NCI-H1417 (cell line): ENCODE measurements around the gene APCDD1L.
"Not testable (repeated sequence)": the region's sequence is repeated elsewhere in the genome, so short reads cannot be mapped to it uniquely, and the experiment has no call there.

Experiments
- DNase-seq, 3 experiments: peaks; one replicate each; lab custom pipeline; 2025; lab: John Stamatoyannopoulos, UW

APCDD1L gene

DNA sequence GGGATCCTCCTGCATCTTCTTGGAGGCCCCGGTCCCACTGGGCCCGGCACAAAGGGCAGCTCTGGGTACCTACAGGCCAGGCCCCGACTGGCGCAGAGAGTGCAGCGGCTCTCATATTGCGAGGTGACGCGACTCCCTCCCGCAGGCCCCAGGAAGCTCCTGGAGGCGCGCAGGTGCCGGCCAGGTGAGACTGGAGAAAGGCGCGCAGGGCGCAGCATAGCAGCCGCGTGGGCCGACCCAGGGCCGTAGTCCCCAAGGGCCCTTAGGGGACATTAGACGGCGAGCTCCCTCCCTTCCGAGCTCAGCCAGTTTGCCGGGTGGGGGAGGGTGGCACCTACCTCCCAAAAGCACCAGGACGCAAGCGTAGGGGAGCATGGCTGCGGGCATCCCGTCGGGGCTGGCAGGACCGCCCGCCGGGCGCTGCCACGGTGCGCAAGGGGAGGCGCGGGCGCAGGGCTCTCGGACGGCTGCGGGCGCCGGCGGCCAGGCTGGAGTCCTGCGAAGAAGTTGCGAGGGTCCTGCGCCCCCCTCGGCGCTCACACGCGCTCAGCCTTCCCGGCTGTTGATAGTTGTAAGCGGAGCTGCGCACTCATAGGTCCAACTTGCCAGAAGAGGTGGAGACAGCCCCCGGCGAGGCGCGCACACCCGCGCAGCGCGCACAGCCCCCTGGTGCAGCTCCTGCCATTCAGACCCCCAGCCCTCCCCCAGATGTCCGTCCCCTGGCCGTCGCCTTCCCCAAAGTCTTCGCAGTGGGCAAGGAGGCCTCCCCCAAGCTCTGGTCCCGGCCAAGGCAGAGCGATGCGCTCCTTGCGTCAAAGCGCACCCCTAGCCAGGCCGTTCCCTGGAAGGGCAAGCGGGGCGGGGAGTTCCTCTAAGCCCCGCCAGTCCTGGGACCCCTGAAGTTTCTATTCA lies 622 bp downstream of the APCDD1L start:
- no peak for DNase-seq

DNA sequence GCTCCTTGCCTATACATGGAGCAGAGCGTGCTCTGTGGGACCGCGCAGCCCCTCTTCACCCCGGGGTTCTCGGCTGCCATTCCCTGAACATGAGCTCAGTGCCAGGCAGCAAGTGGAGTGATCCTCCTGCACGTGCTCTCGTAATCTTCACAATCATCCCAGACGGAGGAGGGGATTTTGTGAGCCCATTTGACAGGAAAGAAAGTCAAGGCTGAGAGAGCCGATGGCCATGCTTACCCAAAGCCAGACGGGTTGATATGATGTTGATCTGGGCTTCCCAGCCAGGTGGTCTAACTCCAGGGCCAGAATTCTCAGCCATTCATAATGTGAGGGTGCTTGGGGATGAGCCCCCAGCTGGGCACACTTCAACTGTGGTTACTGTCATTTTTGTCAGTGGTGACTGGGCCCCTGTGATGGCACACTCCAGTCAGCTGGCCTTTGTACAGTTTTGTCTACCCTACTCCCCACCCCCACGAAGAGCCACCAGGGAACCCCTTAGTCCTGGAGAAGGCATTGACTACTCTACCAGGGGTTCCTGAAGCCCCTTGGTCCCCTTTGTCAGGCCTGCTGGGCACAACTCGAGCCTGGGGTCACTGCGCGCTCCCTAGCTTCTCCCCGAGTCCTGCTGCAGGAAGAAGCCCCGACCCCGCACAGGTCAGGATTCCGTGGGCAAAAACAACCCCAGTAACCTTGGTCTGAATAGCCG lies 1.5 kb downstream of the APCDD1L start:
- DNase-seq, result no peak

DNA sequence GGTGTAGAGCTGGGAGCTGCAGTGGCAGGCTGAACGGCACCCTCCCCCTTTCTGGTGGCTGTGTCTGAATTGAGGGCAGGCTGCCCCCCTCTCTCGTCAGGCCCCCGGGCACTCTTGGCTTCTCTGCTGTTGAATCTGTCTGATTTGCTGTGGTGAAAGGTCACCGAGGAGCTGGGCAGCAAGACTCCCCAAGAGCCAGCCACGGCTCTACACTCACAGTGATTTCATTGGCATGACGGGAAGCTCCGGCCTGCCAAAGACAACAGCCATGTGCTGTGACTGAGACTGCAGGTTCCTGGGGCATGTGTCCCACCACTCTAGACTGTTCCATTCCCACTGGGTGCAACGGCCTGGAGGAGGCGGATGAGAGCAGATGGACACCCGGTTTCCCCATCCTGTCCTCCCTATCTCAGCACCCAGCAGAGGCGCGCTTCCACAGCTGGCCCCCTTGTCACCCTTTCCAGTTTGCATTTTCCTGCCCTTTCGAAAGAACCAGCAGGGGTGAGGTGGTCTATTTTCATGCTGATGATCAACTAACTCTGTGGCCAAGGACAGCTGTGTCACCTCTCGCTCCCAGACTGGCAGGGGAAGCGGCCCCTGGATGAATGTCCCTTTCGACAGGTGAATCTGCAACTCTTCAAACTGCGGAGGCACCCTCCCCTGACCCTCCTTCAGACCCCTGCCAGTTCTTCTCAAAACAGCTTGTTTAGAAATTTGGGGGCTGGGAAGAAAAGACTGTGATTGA lies 2.2 kb downstream of the APCDD1L start:
- DNase-seq, result no peak

DNA sequence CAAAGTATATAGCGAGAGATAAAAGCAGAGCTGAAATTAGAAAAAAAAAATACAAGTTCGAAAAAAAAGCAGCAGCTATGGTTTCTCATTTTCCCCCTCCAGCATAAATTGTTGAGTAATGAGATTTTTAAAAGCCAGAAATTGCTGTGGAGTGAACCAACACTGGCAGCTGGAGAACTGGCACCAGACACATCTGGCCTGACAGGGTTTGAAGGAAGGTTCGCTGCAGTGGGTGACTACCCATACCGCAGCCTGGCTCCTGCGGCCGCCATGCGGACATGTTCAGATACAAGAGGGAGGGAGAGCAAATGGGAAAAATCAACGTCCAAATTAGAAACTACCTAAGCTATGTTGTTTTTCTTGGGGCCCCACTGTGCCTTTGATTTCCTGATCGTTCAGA lies 3.3 kb downstream of the APCDD1L start:
- peak in 1 of 3 experiments; percentile 20 for DNase-seq

DNA sequence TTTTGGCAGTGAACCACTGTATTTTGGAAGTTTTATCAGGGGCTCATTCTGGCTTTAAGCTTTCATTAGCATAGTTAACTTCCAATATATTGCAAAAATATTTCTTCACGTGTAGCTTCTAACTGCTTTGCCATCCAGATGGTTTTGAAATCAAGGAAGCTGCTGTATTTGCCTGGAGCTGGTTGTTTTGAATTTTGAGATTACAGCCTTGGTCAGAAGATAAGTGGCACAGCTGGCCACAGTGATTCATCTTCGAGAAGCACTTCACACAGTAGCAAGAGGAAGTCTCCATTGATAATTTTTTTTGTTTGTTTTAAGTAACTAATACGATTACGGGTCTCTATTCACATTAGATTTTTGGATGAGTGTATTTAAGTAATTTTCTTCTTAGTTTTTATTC lies 3.8 kb downstream of the APCDD1L start:
- peak in 2 of 3 experiments; percentile 6 to 53 for DNase-seq

DNA sequence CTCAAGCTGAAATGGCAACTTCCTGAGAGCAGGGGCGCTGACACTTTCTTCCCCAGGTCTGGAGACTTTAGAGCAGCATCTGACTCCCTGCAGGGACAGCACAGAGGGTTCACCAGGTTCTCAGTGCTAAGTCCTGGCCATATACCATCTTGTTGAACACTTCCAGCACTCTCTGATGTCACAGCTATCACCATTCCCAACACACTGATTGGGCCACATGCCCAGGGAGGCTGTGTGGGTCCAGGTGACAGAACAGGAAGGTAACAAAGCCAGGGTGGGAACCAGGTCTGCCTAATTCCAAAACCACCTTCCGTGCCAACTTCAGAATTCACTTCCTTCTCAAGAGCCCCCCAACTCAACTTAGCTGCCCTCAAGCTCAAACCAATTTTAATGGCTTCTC lies 4.3 kb downstream of the APCDD1L start:
- DNase-seq, result no peak

DNA sequence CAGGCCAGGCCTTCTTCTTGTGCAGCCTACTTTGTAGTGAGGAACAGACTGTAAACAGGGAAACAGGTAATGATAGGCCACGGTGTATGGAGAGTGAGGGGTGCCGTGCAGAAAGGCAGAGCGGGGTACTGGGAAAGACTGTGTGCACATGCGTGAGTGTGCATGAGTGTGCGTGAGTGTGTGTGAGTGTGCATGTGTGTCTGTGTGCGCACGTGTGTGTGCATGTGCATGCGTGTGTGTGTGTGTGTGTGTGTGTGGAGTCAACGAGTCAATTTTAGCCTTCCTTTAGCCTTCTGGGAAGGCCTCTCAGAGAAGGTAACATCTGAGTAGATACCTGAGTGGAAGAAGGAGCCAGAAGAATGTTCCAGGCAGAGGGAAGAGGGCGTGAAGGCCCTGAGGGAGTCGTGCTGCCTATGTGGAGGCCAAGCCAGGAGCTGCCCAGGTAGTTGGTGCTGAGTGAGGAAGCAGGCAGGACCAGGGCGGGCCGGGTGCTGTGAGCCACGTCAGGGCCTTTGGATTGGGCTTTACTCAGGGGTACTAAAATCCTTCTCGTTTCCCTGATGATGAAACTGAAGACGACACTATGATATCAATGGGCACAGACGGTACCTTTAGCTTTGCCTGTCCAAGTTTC lies 6.3 kb downstream of the APCDD1L start:
- DNase-seq, result no peak

DNA sequence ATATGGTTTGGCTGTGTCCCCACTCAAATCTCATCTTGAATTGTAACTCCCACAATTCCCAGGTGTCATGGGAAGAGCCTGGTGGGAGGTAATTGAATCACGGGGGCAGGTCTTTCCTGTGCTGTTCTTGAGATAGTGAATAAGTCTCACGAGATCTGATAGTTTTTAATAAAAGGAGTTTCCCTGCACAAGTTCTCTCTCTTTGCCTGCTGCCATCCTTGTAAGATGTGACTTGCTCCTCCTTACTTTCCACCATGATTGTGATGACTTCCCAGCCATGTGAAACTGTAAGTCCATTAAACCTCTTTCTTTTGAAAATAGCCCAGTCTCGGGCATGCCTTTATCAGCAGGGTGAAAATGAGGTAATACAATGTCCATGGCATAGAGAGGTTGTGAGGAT lies 8.2 kb downstream of the APCDD1L start:
- not testable (repeated sequence) for DNase-seq

DNA sequence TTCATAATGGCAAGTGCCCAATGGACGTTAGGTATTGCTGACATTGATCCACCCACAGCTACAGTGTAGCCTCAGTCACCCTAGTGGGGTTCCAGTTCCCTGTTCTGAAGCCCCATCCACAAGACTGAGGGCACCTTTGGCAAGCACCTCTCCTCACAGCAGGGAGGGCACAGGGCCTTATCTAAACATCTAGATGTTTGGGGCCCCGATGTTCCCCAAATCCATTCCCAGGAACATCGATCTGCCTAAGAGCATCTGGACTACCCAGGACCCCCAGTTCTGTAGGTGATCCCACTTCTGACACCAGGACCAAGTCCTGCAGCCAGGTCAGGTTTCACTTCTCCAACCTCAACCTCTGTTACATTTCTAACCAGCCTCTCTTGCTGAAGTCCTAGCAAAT lies 10.6 kb downstream of the APCDD1L start:
- no peak for DNase-seq

DNA sequence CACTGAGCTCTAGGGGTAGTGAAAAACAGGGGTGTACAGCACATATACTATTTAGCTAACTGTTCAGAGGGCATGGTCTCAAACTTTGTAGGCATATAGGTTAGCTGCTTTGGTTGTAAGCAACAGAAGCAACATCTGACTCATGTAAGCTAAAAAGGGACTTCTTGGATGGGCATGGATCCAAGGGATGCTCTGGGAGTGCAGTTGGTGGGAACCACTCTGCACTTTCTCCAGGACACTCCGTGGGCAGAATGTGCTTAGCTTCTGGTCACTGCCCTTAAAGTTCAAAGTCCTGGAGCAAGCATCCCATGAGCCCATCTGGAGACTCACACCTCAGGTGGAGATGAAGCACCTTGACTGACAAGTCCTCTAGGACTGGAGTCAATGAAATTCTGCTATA lies 11.5 kb downstream of the APCDD1L start:
- DNase-seq, result no peak

DNA sequence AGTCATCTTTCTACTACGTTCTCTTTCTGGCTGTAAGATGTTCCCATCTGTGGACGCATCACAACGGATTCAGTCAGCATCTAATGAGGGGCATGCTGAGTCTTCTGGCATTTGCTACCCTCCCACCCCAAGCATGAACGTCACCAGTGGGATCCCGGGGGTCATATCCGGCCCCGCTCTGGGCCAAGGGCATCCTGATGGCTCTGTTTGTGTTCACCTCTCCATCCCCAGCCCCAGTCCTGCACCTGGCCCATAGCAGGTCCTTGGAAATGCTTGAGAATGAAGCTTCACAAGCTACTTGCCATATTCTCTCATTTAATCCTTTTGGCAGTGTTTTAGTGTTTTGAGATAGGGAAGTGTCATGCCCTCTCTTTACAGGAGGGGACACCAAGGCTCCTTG lies 14.9 kb downstream of the APCDD1L start:
- no peak for DNase-seq

DNA sequence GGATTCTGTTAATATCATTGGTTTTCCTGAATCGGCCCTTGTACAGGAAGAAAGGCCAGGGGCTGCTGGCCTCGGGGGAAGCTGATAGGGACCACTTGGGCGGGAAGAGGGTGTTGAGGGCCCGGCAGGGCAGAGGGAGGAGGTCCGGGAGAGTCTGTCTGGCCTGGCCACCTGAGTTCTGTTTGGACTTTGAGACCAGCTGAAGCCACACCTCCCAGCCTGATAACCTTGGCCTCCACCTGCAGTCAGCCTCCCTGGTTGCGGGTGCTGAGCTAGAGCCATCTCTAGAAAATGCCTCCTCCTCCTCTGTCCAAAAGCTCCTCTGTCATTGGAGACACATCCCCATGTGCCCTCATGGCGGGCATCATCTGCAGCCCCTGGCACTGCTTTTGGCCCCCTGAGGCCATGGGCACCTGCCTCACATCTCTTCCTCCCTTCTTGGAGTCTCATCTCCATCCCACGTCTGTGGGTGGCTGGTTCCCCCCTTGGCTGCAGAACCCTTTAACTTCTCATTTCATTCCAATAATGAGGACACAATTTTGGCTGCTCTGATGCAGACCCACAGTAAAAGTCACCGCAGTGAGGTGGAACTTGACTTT lies 16.6 kb downstream of the APCDD1L start:
- no peak for DNase-seq

DNA sequence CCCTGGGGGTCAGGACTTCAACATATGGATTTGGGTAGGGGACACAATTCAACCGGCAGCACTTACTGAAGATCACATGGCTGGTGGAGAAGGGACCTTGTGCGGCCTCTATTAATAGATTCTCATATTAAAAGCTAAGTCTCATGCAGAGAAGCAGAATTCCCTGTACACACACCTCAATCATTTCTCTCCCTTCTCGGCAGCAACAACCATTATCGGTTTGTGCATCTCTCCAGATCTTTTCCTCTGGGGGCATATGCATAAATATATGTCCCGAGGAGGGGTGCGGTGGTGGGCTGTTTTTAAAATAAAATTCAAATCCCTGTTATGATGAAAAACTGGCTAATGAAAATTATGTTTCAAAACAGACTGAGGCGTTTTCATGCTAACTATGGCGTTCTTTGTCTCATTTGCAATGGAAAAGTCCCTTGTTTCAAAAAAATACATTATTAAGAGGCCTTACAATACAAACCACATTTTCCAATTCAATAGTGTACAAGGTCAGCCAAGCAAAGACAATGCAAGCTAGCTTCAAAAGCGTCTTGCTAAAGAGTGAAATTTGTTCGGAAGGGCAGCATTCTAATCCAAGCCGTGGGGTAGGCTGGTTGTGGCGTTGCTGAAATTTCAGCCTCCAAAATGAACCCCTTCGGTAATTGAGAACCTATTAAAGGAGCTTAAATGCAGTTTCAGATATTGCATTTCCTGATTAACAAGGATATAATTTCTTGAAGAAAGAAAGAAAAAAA lies 17.3 kb downstream of the APCDD1L start:
- DNase-seq, result no peak

DNA sequence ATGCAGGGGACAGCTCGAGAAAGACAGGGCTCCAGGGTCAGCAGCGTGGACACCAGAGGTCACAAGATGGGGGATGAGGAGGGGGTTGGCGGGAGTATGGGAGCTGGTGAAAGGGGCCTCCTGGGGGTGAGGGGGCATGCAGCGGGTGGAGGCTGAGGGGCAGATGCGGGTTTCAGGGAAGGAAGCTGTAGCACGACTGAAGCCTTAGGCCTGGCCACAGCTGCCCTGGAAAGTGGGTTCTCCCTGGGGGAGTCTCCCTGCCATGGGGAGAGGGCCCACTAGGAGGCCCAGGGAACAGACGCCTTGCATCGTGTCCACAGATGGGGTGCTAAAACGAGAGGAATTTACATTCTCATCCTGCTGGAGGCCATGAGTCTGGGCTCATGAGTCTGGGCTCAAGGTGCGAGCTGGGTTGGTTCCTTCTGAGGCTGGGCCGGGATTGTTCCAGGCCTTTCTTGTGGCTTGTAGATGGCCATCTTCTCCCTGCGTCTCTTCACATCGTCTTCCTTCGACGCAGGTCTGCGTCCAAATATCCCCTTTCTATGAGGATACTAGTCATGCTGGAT lies 18.0 kb downstream of the APCDD1L start:
- DNase-seq, result no peak

DNA sequence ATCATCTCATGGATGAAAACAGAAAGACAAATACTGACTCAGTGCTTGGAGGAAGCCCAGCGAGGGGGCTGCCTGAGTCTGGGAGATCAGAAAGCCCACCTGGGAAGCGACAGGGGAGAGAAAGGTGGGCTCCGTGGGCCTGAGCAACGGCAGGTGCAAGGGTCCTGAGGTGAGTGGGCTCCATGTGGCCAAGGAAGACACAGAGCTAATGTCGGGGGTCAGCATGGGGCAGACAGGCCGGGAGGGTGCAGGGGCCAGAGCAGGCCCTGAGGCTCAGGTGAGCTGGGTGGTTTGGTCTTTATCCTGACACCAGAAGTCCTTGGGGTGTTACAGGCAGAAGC lies 18.8 kb downstream of the APCDD1L start:
- DNase-seq, result no peak

DNA sequence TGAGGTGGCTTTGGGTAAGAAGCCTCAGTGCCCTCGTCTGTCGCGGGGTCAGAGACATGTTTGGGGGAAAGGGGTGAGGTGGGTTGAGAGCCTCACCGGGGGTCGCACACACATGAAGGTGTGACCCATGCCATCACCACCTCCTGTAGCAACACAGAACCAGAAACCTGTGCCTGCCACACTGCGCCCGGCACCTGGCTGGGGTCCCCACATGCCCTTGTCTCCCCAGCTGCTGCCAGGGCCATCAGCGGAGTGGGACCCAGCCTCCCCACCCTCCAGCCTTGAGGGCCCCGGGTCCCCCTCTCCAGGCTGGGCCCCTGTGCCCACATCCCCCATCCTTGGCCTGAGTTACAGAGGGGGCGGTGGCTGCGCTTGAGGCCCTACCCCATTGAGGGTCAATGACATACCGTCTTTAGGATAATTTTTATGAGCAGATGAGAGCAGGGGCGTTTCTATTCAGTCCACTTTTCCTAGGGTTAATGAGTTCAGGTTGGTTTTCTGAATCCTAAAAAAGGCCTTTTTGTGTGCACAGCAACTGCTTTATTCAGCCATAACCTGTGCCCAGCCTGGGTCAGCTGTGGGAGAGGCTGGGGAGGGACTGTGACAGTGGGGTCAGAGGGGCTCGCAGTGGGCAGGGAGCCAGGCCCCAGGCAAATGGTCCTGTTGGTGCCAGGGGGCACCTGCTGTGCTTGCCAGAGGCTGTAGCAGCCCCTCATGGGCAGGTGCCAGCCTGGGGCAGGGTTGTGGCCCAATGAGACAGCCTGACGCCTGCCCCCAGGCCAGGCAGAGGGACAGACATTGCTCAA lies 19.4 kb downstream of the APCDD1L start:
- DNase-seq, result no peak

DNA sequence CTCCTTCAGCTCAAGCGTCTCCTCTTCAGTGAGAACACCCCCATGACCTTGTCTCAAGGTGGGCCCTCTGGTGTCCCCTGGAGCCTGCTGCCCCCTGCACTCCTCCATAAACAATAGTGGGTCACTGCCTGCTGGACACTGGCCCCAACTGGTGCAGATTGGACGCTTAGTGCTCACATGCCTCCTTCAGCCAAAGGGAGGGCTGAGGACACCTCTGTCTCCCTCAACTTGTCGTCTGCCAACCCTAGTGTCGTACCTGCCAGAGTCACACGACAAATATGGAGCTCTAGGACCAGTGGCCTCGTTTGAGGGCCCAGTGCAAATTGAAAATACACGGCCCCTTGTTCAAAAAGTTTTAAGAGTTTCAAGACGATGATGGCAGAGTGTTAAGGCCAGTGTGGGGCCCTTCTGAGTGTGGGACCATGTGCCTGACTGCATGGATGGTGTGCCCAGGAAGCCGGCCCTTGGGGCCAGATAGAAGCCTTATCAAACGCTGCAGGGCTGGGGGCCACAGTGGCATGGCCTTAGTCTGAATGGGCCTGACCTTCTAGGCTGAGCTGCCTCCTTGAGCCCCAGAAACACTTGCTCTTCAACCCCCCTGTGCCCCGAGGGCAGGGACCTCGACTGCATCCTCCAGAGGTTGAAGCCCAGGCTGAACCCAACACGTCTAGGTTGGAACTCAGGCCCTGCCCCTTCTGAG lies 20.1 kb downstream of the APCDD1L start:
- no peak for DNase-seq

DNA sequence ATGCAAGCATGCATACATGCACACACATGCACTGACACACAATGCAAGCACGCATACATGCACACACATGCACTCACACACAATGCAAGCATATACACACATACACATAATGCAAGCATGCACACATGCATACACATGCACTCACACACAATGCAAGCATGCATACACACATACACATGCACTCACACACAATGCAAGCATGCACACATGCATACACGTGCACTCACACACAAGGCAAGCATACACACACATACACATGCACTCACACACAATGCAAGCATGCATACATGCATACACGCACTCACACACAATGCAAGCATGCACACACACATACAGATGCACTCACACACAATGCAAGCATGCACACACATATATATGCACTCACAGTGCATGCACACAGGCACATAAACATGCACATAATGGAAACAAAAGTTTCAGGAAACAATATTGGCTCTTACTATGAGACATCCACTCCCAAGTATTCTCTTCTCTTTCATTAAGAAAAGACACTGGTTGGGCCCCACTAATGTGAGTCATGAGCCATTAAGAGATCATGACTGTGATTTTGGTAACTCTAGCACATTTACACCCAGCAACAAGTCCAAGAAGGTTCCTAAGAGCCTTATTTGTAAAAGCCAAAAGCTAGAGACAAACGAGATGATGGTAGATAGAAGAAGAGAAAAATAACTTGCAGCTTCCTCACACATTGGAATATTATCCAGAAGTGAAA lies 22.2 kb downstream of the APCDD1L start:
- no peak for DNase-seq
